Retinal pigment epithelial cell (primary cell): ENCODE results near the gene CNIH3.
A peak's percentile ranks its signal among the peaks of the same experiment; 100 is the strongest.
"Not testable (repeated sequence)": the region's sequence is repeated elsewhere in the genome, so short reads cannot be mapped to it uniquely, and the experiment has no call there.

Experiments used
- DNase-seq: peaks from one replicate; pipeline ENCODE4 v3.0.0-alpha.2; 2010; ENCODE audit warnings: low read depth
- H3K4me3 ChIP-seq: 2 replicates; pipeline ENCODE4 v1.5.1; 2011; ENCODE audit warnings: mild to moderate bottlenecking, low read length, control low read depth, moderate library complexity
- TF ChIP-seq, protein P1 (sequence below): conservative IDR thresholded peaks from 2 replicates; pipeline ENCODE4 v1.5.1; 2011; ENCODE audit warnings: low read depth, low read length, control low read depth, inconsistent platforms

Gene CNIH3

DNA sequence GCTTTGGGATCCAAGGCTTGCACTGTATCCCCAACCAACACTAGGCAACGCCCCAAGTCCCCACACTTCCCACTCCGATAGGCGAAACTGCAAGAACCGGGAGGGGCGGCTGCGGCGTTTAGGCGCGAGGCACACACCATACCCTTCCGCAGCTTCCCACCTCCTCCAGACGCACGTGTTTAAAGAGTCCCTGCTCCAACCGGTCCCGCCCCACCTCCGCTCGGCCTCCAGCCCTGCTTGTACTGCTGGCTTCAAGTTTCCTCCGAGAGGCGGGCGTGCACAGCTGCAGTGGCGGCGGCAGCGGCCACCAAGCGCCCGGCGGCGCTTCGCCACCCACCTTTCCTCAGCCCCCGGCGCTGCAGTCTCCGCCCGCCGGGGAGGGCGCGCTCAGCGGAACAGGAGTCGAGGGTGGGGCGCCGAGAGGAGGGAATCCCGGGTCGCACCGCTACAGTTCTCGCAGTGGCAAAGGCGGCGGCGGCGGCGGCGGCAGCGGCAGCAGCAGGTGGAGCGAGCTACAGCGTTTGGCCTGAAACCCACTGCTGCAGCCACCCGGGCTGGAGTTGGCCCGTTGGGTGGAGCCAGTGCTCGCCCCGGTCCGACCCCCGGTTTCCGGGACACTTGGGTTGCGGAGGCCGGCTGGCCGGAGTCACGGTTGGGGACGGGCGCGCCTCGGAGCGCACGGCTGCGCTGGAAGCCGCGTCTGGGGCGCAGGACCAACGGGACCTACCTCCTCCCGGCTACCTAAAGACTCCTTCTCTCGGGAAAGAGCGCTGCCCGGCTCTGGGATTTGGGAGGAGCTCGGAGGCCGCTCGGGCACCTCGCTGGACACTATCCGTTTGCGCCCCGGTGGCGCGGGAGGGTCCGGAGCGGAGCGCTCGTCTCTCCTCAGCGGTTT lies at the start of gene CNIH3:
Gene CNIH3 (plus strand): TSS at position 457 of the 895 bp plus-strand sequence. CDS start 858 bp downstream, outside the sequence.
- peak within 1 kb of the TSS; percentile 78 for H3K4me3 ChIP-seq
- TF ChIP-seq, protein P1, sequence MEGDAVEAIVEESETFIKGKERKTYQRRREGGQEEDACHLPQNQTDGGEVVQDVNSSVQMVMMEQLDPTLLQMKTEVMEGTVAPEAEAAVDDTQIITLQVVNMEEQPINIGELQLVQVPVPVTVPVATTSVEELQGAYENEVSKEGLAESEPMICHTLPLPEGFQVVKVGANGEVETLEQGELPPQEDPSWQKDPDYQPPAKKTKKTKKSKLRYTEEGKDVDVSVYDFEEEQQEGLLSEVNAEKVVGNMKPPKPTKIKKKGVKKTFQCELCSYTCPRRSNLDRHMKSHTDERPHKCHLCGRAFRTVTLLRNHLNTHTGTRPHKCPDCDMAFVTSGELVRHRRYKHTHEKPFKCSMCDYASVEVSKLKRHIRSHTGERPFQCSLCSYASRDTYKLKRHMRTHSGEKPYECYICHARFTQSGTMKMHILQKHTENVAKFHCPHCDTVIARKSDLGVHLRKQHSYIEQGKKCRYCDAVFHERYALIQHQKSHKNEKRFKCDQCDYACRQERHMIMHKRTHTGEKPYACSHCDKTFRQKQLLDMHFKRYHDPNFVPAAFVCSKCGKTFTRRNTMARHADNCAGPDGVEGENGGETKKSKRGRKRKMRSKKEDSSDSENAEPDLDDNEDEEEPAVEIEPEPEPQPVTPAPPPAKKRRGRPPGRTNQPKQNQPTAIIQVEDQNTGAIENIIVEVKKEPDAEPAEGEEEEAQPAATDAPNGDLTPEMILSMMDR = no peak
- DNase-seq = no peak

DNA sequence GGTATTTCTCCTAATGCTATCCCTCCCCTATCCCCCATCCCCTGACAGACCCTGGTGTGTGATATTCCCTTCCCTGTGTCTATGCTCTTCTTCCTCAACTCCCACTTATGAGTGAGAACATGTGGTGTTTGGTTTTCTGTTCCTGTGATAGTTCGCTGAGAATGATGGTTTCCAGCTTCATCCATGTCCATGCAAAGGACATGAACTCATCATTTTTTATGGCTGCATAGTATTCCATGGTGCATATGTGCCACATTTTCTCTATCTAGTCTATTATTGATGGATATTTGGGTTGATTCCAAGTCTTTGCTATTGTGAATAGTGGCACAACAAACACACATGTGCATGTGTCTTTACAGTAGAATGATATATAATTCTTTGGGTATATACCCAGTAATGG lies 49.6 kb upstream of the CNIH3 start:
- not testable (repeated sequence) for H3K4me3 ChIP-seq

DNA sequence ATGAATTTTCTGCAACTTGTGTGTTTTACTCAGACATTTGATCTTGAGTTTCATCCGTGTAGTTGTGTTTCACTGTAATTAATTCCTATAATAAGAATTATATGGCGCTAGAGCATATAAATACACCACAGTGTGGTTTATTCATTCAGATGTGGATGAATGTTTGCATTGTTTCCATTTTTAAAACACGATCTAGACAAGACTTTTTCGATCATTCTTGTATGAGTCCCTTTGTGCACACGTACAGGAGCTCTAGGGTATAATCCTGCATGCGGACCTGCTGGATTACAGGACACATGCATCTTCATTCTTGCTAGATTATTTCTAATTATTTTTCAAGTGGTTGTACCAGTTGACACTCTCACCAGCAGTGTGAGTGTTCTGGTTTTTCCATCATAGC lies 46.8 kb upstream of the CNIH3 start:
- TF ChIP-seq, protein P1 = no peak
- no peak for DNase-seq
- H3K4me3 ChIP-seq = no peak overlapping the region

More for the DNA sequence above, 49.6 kb upstream of the CNIH3 start:
- DNase-seq = not testable (repeated sequence)

DNA sequence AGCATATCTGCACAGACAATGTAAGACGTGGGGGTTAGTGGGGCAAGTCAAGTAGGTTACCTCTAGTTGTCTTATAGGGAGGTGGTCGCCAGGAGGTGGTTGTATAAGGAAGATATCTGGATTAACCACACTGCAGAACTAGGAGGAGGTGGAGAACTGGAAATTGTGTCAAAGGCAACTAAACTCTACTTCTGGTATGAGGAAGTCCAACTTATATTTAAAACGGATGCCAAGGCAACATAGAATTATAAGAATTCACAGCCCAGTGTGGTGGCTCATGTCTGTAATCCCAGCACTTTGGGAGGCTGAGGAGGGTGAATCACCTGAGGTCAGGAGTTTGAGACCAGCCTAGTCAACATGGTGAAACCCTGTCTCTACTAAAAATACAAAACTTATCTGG lies 44.1 kb upstream of the CNIH3 start:
- DNase-seq, H3K4me3 ChIP-seq: not testable (repeated sequence)

DNA sequence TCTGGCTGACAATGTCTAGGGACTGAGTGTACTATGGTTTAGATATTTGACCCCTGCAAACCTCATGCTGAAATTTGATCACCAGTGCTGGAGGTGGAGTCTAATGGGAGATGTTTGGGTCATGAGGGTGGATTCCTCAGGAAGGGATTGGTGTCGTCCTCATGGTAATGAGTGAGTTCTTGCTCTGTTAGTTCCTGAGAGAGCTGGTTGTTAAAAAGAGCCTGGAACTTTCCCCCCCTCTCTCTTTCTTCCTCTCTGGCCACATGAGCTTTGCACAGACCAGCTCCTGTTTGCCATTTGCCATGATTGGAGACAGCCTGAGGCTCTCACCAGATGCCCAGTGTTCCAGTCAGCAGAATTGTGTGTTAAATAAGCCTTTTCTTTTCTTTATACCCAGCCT lies 36.6 kb upstream of the CNIH3 start:
- TF ChIP-seq, protein P1 = no peak
- no peak for DNase-seq
- no peak overlapping the region for H3K4me3 ChIP-seq

DNA sequence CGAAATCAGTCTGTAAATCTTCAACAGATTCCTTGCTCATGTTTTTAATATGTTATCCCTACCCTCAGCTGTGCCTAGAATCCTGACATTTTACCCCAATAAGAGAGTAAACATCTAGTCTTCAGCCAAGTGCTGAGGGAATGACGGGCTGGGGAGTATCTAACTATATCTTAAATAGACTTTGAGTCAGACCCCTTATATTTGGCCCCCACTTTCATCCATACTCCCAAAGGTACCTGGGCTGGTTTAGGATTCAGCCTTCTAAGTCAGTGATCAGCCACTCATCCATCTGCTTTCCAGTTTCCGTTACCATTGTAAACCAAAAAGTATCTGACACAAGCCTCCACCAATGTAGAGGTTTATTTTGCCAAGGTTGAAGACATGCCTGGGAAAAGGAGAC lies 36.1 kb upstream of the CNIH3 start:
- TF ChIP-seq, protein P1 = no peak
- DNase-seq = no peak
- no peak overlapping the region for H3K4me3 ChIP-seq

DNA sequence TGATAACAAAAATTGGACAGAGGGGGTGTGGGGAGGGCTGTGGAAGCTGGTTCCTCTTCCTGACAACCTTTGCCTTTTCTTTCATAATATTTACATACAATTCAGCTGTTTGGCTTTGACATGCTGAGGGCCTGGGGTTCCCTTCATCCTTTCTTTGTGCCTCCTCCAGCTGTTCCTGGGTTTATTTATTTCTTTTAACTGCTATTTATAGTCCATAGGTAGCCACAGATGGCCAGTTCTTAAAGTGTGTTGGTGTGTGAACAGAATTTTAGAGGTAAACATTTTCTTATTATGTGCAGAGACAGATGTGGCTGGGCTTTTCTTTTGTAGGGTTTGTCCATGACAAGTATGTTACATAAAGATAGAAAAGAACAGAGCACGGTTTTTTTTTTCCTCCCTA lies 34.1 kb upstream of the CNIH3 start:
- no peak overlapping the region for H3K4me3 ChIP-seq
- DNase-seq = no peak

DNA sequence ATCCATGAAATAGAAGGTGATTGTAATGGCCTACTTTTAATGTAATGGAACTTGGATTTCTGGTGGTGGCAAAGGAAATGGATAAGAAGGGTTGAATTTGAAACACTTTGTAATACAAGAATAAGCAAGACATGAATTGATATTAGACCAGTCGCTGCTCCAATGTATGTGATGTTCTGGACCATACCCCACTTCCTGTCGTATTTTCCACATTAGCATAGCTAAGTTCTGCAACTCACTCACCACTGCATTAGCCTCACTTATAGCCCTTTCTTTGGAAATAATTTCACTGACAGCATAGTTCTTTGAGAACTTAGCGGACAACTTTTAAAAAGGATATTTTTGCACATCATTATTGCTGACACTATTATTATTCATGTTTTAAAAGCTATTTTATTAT lies 32.3 kb upstream of the CNIH3 start:
- DNase-seq = no peak
- H3K4me3 ChIP-seq = no peak overlapping the region
- TF ChIP-seq, protein P1 = no peak

More for the DNA sequence above, 34.1 kb upstream of the CNIH3 start:
- TF ChIP-seq, protein P1 = no peak
